ENCODE results near the gene LMNB1.
"Not testable (repeated sequence)": the region's sequence is repeated elsewhere in the genome, so short reads cannot be mapped to it uniquely, and the experiment has no call there.

LMNB1 gene

GRCh38 chr5:126780165-126780827, 3.4 kb downstream of the LMNB1 start (continued):
- TF ChIP-seq PRDM10 (tag by site-specific recombination; IDR thresholded peaks at IDR 0.05), result 0 out of 2 replicates have a peak, but pooled peaks have one; percentile 13
- peak; percentile 69 for TF ChIP-seq CTCF (tag by site-specific recombination; IDR thresholded peaks at IDR 0.05)
- peak; percentile 65 for TF ChIP-seq ZNF654 (tag by site-specific recombination; IDR thresholded peaks at IDR 0.05; ENCODE audit: low read depth)
- TF ChIP-seq ZNF362 (tag by site-specific recombination; IDR thresholded peaks at IDR 0.05), result peak; percentile 97
- peak; percentile 49; the same call in 1 of the 2 replicates for TF ChIP-seq SCRT2 (tag by site-specific recombination; IDR thresholded peaks at IDR 0.05)
- 0 out of 2 replicates have a peak, but pooled peaks have one; percentile 40 for TF ChIP-seq TRIM28 (IDR thresholded peaks at IDR 0.05; ENCODE audit: borderline replicate concordance, low read length)
- no peak for TF ChIP-seq ZBTB49 (tag by site-specific recombination; IDR thresholded peaks at IDR 0.05; ENCODE audit: low read depth)
- peak; percentile 59; the same call in 1 of the 2 replicates for TF ChIP-seq SCRT1 (tag by site-specific recombination; IDR thresholded peaks at IDR 0.05; ENCODE audit: borderline replicate concordance)
- no peak for TF ChIP-seq ZNF670 (tag by site-specific recombination; IDR thresholded peaks at IDR 0.05; ENCODE audit: low read depth)
- 0 out of 2 replicates have a peak, but pooled peaks have one; percentile 33 for TF ChIP-seq ZBTB17 (tag by site-specific recombination; IDR thresholded peaks at IDR 0.05)
- no peak for TF ChIP-seq SALL2 (tag by site-specific recombination; IDR thresholded peaks at IDR 0.05; ENCODE audit: borderline replicate concordance)
- TF ChIP-seq ZBTB44 (tag by site-specific recombination; IDR thresholded peaks at IDR 0.05), result 0 out of 2 replicates have a peak, but pooled peaks have one; percentile 34
- no peak for TF ChIP-seq ZNF580 (tag by site-specific recombination; IDR thresholded peaks at IDR 0.05)

GRCh38 chr5:126788409-126788808, 11.5 kb downstream of the LMNB1 start:
- H3K36me3 ChIP-seq (ENCODE audit: control insufficient read depth in 2 of 2, insufficient read depth in 1 of 2, low read length in 2 of 2); H3K4me3 ChIP-seq (ENCODE audit: low read depth, low read length); H3K9me3 ChIP-seq (ENCODE audit: control insufficient read depth, insufficient read depth, low read depth, low read length); H3K4me1 ChIP-seq (ENCODE audit: control insufficient read depth, insufficient read depth, low read length); H3K27ac ChIP-seq (ENCODE audit: extremely low read depth, low read depth, low read length): not testable (repeated sequence)
- TF ChIP-seq EGR2 (tag by site-specific recombination; IDR thresholded peaks at IDR 0.05; ENCODE audit: low read depth) (peak; percentile 62; the same call in 1 of the 2 replicates), ZFHX2 (tag by site-specific recombination; conservative IDR thresholded peaks at IDR 0.05) (peak; percentile 69)
- ChIA-PET CTCF (interaction anchor here (0.6 kb wide), 1 partner anchor 11 kb away, joined by 3 read pairs; no protein-coding TSS in a partner anchor), POLR2A (interaction anchor here (1.5 kb wide), 1 partner anchor 10 kb away, joined by 6 read pairs; no protein-coding TSS in a partner anchor)
